HG03097 (cell line): ENCODE results near the gene THTPA.

Experiments
- ATAC-seq: cut with Tn5 transposase; IDR thresholded peaks from one replicate; pipeline ENCODE4 v1.9.1; 2021; ENCODE audit not compliant: unreplicated experiment, low FRiP score

Gene THTPA

DNA sequence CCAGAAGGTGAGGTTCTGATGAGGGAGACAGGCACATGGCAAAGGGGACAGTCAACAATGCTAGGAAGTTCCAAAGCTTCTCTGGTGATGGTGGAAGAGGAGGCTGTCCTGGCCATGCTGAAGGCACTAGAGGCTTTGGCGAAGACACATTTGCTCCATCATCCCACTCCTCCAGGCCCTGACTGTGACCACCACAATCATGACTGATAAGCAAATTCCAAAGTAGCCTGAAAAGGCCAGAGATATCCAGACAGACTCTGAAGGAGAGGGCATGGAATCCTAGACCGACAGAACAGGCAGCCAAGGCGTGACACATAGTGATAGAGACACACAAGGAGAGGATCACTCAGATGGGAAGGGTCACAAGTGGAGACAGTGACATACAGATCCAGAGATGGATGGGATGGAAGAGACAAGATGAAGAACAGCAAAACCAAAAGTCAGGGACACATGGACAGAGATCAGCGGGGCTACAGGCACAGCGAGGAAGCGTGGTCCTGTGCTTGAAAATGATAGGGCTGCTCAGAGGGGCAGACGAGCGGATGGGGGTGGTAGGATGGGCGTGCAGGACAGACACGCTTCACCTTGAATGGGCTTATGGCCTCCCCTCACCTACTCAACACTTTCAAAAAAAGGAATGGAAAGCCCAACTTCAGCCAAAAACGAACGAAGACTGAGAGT, 5.8 kb upstream of the THTPA start:
- no peak for ATAC-seq

DNA sequence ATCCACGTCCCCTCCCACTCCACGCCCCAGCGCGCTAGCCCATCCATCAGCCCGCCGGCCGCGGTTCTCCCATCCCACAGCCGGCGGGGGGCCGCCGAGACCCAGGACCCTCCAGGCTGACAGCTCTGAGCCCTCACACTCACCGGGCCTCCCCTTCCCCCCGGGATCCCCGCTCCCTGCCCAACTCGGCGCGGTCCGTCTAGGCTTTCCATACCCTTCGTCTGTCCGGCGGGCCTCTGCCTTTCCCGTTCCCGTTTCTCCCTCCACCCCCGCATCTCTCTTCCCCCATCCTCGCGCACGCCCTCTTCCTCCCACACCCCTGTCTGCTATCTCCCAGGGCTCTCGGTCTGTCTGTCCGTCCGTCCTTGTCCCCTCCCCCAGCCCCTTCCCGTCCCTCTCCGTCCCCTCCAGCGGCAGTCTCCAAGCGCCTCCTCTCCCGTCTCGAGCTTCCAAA, 5.2 kb upstream of the THTPA start:
- no peak for ATAC-seq

- ATAC-seq, result no peak
Observed at GRCh38 chr14:23551266-23552028, 4.6 kb upstream of the THTPA start, which contains the start of gene ZFHX2. ZFHX2 (minus strand) TSS chr14:23551765; CDS start chr14:23535325, 16,440 bp downstream.

DNA sequence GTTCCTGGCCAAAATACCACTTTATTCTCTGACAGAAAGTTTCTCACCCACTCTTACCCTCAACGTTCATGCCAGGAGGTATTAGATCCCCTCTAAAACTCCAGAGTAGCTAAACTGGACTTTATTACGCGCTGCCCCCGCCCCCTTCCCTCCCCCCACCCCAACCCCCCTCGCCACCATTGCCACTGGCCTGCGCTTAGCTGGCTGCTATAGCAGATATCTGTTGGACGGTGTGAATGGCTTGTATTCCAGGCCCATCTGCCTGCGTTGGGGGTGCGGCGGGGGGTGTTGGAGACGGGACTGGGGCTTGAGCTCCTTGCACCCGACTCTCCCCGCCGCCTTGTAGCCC, 564 bp upstream of the THTPA start:
- ATAC-seq, result no peak

GRCh38 chr14:23556700-23557440, 799 bp downstream of the THTPA start:
- ATAC-seq, result no peak

GRCh38 chr14:23557521-23557920, 1.4 kb downstream of the THTPA start:
- no peak for ATAC-seq

DNA sequence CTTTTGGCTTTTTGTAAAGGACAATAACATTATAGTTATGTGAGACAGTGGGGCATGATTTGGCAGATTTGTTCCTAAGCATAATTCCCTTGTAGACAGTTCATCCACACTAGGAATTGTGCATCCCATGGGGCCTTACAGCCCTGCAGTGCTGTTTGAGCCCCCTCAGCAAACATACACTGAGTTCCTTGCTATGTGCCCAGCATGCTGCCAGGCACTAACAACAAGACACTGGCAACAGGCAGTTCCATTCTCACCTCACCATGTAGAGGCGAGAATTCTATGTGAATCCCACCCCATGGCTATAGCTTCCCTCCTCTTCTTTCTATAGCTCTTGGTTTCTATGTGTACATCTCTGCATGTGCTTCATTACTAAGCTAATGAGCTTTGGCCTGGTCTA, 1.9 kb downstream of the THTPA start:
- ATAC-seq, result no peak

GRCh38 chr14:23558346-23559009, 2.4 kb downstream of the THTPA start:
- ATAC-seq, result no peak

- no peak for ATAC-seq
Observed at GRCh38 chr14:23559010-23559925, 3.2 kb downstream of the THTPA start.

DNA sequence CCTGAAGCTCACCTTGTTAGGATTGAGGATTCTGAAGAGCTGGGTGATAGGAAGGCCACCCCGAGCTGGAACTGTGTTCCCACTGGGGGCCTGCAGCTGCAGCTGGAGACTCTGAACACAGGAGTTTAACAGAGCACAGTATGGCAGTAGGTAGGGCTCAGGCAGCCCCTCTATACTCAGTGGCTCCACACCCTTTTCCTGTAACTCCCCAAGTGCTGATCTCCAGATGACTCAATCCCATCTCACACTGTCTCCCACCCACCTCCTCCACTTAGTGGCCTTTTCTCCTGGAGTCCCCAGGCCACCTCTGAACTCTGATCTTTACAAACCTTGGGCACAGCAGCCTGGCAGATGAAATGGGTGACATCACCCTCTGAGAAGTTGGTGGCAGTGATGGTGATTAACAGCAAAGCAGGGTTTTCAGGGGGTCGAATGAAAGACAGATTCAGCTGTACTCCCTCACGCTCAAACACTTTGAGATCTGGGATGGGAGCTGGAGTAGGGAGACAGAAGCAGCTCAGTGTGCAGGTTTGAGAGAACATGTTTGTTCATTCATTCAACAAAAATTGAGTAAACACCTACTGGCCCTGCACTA, 4.0 kb downstream of the THTPA start:
- no peak for ATAC-seq

DNA sequence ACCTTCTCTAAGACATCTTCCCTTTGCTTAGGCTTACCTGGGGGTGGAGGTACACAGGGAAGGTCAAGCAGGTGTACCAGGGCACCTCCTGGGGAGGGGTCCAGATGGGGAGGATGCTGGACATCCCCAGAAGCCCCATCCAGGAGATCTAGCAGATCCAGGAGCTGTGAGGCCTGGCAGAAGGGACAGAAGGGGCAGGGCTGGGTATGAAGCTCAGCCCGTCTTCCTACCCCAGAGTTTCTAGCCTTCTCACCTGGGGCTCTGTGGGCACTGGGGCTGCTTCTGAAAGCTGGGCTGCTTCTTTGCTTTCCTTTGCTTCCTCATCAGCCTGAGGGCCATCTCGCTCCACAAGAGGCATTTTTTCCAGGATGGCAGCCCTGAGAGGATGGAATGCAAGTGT, 5.2 kb downstream of the THTPA start:
- ATAC-seq, result no peak

DNA sequence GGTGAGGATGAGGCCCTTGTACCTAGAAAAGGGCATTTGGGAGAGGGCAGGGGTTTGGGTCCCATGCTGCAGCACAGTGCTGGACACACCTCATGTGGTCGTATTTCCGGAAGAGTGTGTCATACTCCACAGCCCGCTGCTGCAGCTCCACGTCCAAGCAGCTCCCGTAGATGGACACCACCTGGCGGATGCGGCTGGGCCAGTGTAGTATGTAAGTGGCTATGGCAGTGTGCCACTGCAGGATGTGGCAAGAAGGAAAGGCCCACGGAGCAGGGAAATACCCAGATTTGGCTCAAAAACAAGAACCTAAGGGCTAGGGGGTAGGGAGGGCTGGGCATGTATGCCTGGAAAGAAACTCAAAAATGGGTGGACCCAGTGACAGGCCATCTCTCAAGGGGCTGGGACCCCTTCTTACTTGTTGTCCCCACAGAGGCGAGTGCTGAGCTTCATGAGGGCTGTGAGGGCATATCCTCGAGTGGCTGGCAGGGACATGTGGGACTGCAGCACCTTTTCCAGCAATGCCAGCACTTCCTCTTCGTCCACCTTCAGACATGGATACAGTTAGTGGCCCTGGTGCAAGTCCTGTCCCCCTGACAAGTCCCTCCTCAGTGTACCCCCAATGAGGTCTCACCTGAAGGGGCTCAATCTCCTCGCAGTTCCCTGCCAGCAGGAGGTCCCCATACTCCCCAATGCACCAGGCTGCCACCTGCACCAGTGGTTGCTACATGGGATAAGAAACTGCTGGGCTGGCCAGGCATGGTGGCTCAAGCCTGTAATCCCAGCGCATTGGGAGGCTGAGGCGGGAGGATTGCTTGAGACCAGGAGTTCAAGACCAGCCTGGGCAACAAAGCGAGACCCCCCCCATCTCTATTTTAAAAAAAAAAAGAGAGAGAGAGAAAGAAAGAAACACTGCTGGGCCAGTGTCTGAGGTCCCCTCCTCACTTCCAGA, 6.1 kb downstream of the THTPA start:
- ATAC-seq, result no peak

DNA sequence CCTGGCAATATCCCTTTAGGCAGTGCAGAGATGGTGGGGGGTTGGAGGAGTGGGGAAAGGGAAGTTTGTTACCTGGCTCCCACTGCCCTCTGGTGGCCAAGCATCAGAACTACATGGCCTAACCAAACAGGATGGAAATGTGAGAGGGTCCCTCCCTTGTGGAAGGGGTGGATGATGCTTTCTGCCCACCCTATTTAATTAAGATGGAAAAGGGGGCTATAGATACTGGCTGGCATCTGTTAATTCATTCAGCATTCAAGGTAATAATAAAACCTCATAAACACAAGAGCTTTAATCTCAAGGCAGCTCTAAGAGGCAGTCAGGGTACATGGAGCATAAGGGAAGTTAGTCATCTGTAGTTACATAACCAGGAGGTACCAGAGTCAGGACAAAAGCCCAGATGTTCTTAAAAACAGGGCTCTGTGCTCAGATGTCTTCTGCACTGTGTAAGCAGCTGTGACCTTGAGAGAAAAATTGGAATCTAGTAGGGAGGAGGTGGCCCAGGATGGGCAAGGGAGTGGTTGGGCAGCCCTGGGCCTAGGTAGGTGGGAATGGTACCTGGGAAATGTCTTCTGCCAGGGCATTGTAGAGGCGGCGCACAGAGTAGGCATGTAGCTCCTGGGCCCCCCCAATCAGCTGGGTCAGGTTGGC, 6.9 kb downstream of the THTPA start:
- ATAC-seq, result no peak

- ATAC-seq, result no peak
Observed at GRCh38 chr14:23563473-23564180, 7.6 kb downstream of the THTPA start.

DNA sequence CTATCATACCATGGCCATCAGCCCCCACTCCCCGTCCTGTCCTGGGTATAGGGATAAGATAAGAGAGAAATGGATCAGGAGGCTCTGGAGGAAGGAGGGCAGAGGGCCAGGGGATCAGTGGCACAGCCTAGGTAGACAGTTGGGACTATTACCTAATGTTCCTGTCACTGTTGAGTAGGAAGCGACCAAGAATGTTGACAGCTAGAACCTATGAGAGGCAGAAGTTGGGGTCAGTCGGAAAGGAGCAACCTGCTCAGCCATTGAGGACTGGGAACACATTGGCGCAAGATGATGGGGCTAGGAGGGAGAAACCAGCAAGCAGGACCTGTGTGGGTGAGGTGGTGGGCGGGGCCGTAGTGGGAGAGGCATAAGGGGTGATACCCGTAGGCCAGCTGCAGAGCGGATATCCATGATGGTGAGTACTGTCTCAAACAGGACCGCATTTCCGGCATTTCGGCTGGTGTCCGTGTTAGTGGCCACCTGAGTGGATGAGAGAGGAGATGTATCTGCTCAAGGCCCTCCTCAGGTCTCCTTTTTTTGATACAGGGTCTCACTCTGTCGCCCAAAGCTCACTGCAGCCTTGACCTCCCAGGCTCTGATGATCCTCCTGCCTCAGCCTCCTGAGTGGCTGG, 8.2 kb downstream of the THTPA start:
- no peak for ATAC-seq

DNA sequence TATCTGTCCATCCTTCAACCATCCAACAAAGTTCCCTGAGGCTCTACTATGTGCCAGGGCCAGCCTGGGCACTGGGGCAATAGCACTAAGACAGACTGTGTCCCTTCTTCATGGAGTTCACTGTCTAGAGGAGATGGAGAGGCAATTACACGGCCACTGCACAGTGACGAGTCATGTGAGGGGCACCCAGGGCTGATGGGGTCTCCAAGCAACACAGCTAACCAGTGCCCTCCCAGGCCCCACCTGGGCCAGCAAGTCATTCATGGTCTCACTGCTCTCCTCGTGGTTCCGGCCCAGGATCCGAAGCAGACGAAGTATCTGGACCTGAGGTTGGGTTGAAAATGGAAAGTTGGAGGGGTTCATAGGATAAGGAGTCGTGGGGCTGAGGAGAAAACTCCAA, 8.8 kb downstream of the THTPA start:
- no peak for ATAC-seq

GRCh38 chr14:23565626-23566025, 9.6 kb downstream of the THTPA start:
- ATAC-seq, result no peak
